HFF-Myc (cell line): ENCODE data around the gene BDH1.

Experiments used
- DNase-seq: peaks from one replicate; pipeline ENCODE4 v3.0.0-alpha.2; 2011; ENCODE audit warnings: low read depth; ENCODE audit errors: extremely low read depth
- H3K4me3 ChIP-seq: replicated peaks from 2 replicates; pipeline ENCODE4 v1.5.1; 2011; ENCODE audit warnings: low read depth, mild to moderate bottlenecking, control low read depth, low read length
- CTCF ChIP-seq: IDR thresholded peaks from 2 replicates; pipeline ENCODE4 v1.5.1; 2012; ENCODE audit warnings: mild to moderate bottlenecking, low read depth, low read length, control low read depth; ENCODE audit errors: missing control alignments

Gene BDH1

DNA sequence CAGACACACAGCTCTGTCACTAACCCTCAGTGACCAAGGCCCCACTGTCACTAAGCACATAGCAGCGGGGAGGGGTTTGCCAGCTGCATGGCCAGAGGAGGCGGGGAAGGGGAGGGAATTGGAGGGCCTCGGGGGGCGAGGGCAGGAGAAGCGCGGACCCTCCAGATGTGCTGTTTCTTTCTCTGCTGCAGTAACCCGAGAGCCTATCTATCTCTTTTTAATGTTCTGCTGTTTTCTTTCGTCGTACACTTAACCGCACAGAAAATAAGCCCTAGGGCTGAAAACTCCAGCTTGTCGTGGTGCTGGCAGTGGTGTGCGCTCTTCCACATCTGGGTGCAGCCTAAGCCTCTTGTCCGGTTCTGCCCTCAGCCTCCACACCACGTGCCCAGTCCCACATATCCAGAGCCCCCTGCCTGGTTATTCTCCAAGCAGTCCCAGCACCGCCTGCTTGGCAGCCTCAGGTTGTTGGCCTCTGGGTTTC, 51.1 kb downstream of the BDH1 start:
- TF ChIP-seq CTCF, result no peak
- no peak for DNase-seq
- no peak overlapping the region for H3K4me3 ChIP-seq

DNA sequence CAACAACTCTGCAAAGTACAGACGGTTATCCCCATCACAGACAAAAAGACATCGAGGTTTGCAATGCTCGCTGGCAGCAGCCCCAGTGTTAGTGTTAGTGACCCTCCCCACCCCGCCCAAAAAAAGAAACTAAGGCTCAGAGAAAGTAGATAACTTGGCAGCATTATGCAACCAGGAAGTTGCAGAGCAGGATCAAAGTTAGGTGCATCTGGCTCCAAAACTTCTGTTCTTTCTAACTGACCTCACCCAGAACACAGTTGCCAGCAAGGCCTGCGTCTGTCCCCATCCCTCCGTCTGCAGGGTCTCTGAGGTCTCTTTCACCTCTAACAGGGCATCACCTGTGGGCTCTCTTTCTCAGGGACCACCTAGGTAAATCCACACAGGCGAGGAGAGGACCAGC, 51.5 kb downstream of the BDH1 start:
- no peak for TF ChIP-seq CTCF
- H3K4me3 ChIP-seq, result no peak overlapping the region
- no peak for DNase-seq

DNA sequence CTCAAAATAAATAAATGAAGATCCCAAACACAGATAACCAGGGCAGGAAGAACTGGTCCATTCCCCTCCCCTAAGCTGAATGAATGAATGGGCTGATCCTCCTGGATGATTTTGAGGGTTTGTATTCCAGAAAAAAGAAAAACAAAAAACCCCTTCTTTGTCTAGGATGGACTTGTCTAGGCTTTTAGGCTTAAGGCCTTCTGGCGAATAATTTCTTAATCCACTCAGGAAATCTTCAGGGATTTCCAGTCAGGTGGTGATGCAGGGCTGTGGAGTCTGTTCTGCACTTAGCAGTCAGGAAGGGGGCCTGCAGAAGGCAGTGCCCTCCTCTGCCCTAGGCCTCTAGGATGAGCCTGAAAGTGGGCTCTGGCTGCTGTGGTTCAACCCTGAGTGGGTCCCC, 52.1 kb downstream of the BDH1 start:
- no peak for DNase-seq
- no peak for TF ChIP-seq CTCF

GRCh38 chr3:197501879-197502620, 53.7 kb downstream of the BDH1 start:
- H3K4me3 ChIP-seq, result no peak overlapping the region
- peak; percentile 40 for TF ChIP-seq CTCF
- no peak for DNase-seq

More for the DNA sequence above, 52.1 kb downstream of the BDH1 start:
- H3K4me3 ChIP-seq, result no peak overlapping the region

DNA sequence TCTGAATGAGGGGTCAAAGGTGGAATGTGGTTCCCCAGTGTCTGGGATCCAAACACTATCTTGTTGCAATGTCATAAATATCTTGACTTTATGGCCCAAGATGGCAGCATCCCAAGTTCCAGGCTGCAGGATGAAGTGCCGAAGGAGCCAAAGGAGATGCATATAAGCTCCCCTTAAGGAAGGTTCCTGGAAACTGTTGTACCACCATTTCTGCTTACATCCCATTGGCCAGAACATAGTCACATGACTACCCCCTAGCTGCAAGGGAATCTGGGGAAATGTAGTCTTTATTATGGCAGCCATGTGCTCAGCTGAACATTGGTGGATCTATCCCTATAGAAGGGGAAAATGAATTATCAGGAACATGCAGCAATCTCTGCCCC, 54.3 kb downstream of the BDH1 start:
- DNase-seq, result no peak
- TF ChIP-seq CTCF, result no peak
- H3K4me3 ChIP-seq, result no peak overlapping the region

DNA sequence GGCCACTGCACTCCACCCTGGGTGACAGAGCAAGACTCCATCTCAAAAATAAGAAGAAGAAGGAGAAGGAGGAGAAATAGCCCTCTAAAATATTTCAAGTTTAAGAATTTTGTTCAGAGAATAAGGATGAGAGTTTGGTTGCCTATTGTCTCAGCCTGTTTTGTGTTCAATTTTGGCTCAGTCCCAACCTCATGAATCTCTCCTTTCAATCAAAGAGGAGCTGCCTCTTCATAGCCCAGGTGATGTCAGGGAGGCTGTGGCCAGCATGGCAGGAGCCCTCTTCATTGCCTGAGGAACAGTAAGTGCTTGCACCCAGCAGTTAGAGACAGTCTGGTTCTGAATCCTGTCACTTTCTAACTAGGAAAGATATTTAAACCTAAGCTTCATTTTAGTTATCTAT, 55.0 kb downstream of the BDH1 start:
- H3K4me3 ChIP-seq, result no peak overlapping the region
- no peak for DNase-seq
- no peak for TF ChIP-seq CTCF

DNA sequence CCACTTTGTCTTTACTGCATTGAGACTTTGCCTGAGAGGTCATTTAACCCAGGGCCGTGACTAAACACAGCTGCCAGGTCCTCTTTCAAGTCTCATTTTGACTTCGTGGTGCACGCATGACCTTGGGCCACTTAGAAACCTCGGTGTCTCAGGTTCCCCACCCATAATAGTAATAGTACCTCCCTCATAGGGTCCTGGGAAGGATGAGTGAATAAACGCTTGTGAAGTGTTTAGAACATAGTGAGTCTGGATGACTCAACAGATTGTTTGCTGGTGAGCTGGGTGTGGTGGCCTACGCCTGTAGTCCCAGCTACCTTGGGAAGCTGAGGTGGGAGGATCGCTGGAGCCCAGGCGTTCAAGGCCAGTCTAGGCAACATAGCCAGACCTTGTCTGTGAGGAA, 56.3 kb downstream of the BDH1 start:
- no peak for DNase-seq
- H3K4me3 ChIP-seq, result no peak overlapping the region
- no peak for TF ChIP-seq CTCF
